Progenitor cell of endocrine pancreas (in vitro differentiated cells): ENCODE results near the gene STX8. TPM values are rescaled to one million over a fixed set of nuclear protein-coding genes. Genes with fewer than 3 reads are reported as not detected.

Source experiments
- DNase-seq: peaks from one replicate; pipeline ENCODE4 v3.0.0; 2021; ENCODE audit warnings: low spot score; ENCODE audit not compliant: unreplicated experiment
- H3K27ac Mint-ChIP-seq: 2 replicates; pipeline ENCODE4 v1.8.0; 2021; ENCODE audit warnings: mild to moderate bottlenecking, moderate library complexity, mixed read lengths
- H3K27me3 Mint-ChIP-seq: 2 replicates; pipeline ENCODE4 v1.8.0; 2021; ENCODE audit warnings: mixed read lengths
- H3K36me3 Mint-ChIP-seq: 2 replicates; pipeline ENCODE4 v1.8.0; 2022; ENCODE audit warnings: mixed read lengths; ENCODE audit not compliant: insufficient read depth
- H3K4me1 Mint-ChIP-seq: 2 replicates; pipeline ENCODE4 v1.8.0; 2021; ENCODE audit warnings: low read depth, mixed read lengths
- H3K4me3 Mint-ChIP-seq: 2 replicates; pipeline ENCODE4 v1.8.0; 2021; ENCODE audit warnings: low read depth, mild to moderate bottlenecking, moderate library complexity, mixed read lengths
- H3K9me3 Mint-ChIP-seq: 2 replicates; pipeline ENCODE4 v1.8.0; 2021; ENCODE audit warnings: low read depth, mixed read lengths
- CTCF ChIP-seq: fragments of 200-600 bp; sonication (generic); IDR thresholded peaks from one replicate; pipeline ENCODE4 v1.5.0; 2021; ENCODE audit warnings: antibody characterized with exemption, mild to moderate bottlenecking; ENCODE audit not compliant: unreplicated experiment
- total RNA-seq: library from RNA; stranded (reverse); gene quantifications from 2 replicates; pipeline ENCODE4 v1.2.1, GENCODE V29; 2021

Gene STX8
- total RNA-seq, 1 donor from 2014 or later, result 63.4 TPM

GRCh38 chr17:9213303-9213640 lies 362.3 kb downstream of the STX8 start:
- H3K4me1 Mint-ChIP-seq, result peaks cover 5% of the 10 kb centered on the region
- peaks cover 27% of the 10 kb centered on the region for H3K27me3 Mint-ChIP-seq
- TF ChIP-seq CTCF, result no peak
- H3K36me3 Mint-ChIP-seq, result peaks cover 5% of the 10 kb centered on the region
- H3K27ac Mint-ChIP-seq, result no peak overlapping the region
- H3K9me3 Mint-ChIP-seq, result peaks cover 15% of the 10 kb centered on the region
- H3K4me3 Mint-ChIP-seq, result no peak overlapping the region
- no peak for DNase-seq

GRCh38 chr17:9212376-9213302 lies 363.0 kb downstream of the STX8 start:
- Mint-ChIP-seq H3K27me3 (peaks cover 29% of the 10 kb centered on the region), H3K36me3 (peaks cover 5% of the 10 kb centered on the region), H3K27ac (no peak overlapping the region), H3K4me1 (peaks cover 4% of the 10 kb centered on the region), H3K4me3 (no peak overlapping the region), H3K9me3 (peaks cover 15% of the 10 kb centered on the region)
- no peak for DNase-seq
- TF ChIP-seq CTCF, result no peak

DNA sequence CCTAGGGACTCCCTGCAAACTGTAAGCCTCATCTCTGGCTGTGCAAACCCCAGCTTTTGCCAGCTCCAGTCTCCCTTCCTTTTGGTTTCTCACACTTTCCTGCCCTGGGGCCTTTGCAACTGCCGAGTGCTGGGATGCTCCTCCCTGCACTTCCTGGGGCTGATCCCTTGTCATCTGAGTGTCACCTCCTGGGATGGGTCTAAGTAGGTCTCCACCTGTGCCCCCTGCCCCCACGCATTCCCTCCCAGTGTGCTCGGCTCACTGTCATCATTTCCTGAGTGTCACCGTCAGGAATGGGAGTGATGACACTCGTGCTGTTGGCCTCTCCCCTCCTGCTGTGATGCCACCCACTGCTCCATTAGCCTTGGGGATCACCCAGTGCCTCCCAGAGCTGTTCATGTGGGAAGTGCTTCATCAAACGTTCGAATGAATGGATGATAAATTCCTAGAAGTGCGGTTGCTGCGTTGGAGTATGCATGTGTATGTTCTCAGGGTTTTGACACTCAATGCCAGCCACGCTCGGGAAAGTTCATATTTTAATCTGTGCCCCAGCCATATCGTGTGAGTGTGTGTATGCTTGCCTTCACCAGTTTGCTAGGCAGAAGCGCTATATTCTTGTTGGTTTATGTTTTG lies 364.4 kb downstream of the STX8 start:
- H3K36me3 Mint-ChIP-seq, result peaks cover 5% of the 10 kb centered on the region
- peaks cover 12% of the 10 kb centered on the region for H3K9me3 Mint-ChIP-seq
- peaks cover 11% of the 10 kb centered on the region for H3K4me1 Mint-ChIP-seq
- TF ChIP-seq CTCF, result no peak
- H3K27ac Mint-ChIP-seq, result no peak overlapping the region
- DNase-seq, result no peak
- peaks cover 38% of the 10 kb centered on the region for H3K27me3 Mint-ChIP-seq
- no peak overlapping the region for H3K4me3 Mint-ChIP-seq

GRCh38 chr17:9209781-9210370 lies 365.7 kb downstream of the STX8 start:
- no peaks in the 10 kb centered on the region for H3K36me3 Mint-ChIP-seq
- DNase-seq, result no peak
- H3K9me3 Mint-ChIP-seq, result no peaks in the 10 kb centered on the region
- peaks cover 49% of the 10 kb centered on the region for H3K27me3 Mint-ChIP-seq
- H3K4me3 Mint-ChIP-seq, result no peak overlapping the region
- H3K4me1 Mint-ChIP-seq, result peaks cover 16% of the 10 kb centered on the region
- H3K27ac Mint-ChIP-seq, result no peak overlapping the region
- TF ChIP-seq CTCF, result no peak

- H3K27ac Mint-ChIP-seq, result no peak overlapping the region
- no peaks in the 10 kb centered on the region for H3K36me3 Mint-ChIP-seq
- DNase-seq, result no peak
- peaks cover 16% of the 10 kb centered on the region for H3K4me1 Mint-ChIP-seq
- TF ChIP-seq CTCF, result no peak
- no peaks in the 10 kb centered on the region for H3K9me3 Mint-ChIP-seq
- H3K27me3 Mint-ChIP-seq, result peaks cover 52% of the 10 kb centered on the region
- H3K4me3 Mint-ChIP-seq, result no peak overlapping the region
Observed at GRCh38 chr17:9209347-9209746, 366.3 kb downstream of the STX8 start.
